GM12874 (cell line): Measurements from ENCODE around the gene RNF225.

ENCODE experiments used
- CTCF ChIP-seq: IDR thresholded peaks from 2 replicates; pipeline ENCODE4 v1.5.1; 2011; ENCODE audit warnings: low read depth, mild to moderate bottlenecking, control low read depth, low read length, moderate library complexity; ENCODE audit not compliant: insufficient read depth

RNF225 gene

GRCh38 chr19:58351990-58352755, 43.3 kb upstream of the RNF225 start:
- TF ChIP-seq CTCF, result no peak

GRCh38 chr19:58352760-58353671, 42.4 kb upstream of the RNF225 start, which contains the start of gene A1BG:
TSS of gene A1BG (minus strand) at chr19:58353492. CDS start at chr19:58353437, 55 bp downstream.
- TF ChIP-seq CTCF, result no peak

GRCh38 chr19:58353717-58354477, 41.6 kb upstream of the RNF225 start:
- TF ChIP-seq CTCF, result no peak

- TF ChIP-seq CTCF, result no peak
Measured at GRCh38 chr19:58354478-58355030, 40.9 kb upstream of the RNF225 start.

GRCh38 chr19:58355215-58355796, 40.1 kb upstream of the RNF225 start:
- no peak for TF ChIP-seq CTCF

GRCh38 chr19:58355908-58356765, 39.3 kb upstream of the RNF225 start:
- TF ChIP-seq CTCF, result no peak
